HCT116 (cell line): ENCODE results near the gene ACCS.

Experiments used
- EZH2 ChIP-seq: fragments of 200-600 bp; sonication (generic); IDR thresholded peaks from 2 replicates; pipeline ENCODE4 v1.6.1; 2017; ENCODE audit warnings: antibody characterized with exemption, mixed run types
- EZH2phosphoT487 ChIP-seq: fragments of 200-600 bp; IDR thresholded peaks from 2 replicates; pipeline ENCODE4 v1.6.1; 2018; ENCODE audit warnings: antibody characterized with exemption, borderline replicate concordance
- JUND ChIP-seq: IDR thresholded peaks from 2 replicates; pipeline ENCODE4 v1.6.1; 2012
- POLR2A ChIP-seq: IDR thresholded peaks from 2 replicates; pipeline ENCODE4 v1.7.0; 2011; ENCODE audit warnings: borderline replicate concordance; ENCODE audit not compliant: insufficient read depth, insufficient read length; ENCODE audit errors: extremely low read depth
- POLR2AphosphoS5 ChIP-seq: IDR thresholded peaks from 2 replicates; pipeline ENCODE4 v1.6.1; 2011; ENCODE audit warnings: mild to moderate bottlenecking, low read depth, low read length, moderate library complexity
- RAD21 ChIP-seq: IDR thresholded peaks from 2 replicates; pipeline ENCODE4 v1.6.1; 2012; ENCODE audit warnings: low read depth, mild to moderate bottlenecking
- REST ChIP-seq: IDR thresholded peaks from 2 replicates; pipeline ENCODE4 v1.6.1; 2012; ENCODE audit warnings: low read depth
- SIN3A ChIP-seq: IDR thresholded peaks from 2 replicates; pipeline ENCODE4 v1.6.1; 2012; ENCODE audit warnings: low read depth
- SP1 ChIP-seq: IDR thresholded peaks from 2 replicates; pipeline ENCODE4 v1.6.1; 2012; ENCODE audit warnings: low read depth
- TCF7L2 ChIP-seq: IDR thresholded peaks from 2 replicates; pipeline ENCODE4 v1.7.0; 2011; ENCODE audit warnings: borderline replicate concordance, inconsistent platforms; ENCODE audit not compliant: insufficient read depth, insufficient read length; ENCODE audit errors: extremely low read depth
- YY1 ChIP-seq: IDR thresholded peaks from 2 replicates; pipeline ENCODE4 v1.6.1; 2011; ENCODE audit warnings: low read length, low read depth, moderate library complexity, mild to moderate bottlenecking; ENCODE audit not compliant: insufficient replicate concordance; ENCODE audit errors: extremely low read depth
- ZBTB33 ChIP-seq: IDR thresholded peaks from 2 replicates; pipeline ENCODE4 v1.6.1; 2011; ENCODE audit warnings: mild to moderate bottlenecking, low read length, moderate library complexity; ENCODE audit not compliant: insufficient replicate concordance; ENCODE audit errors: extremely low read depth
- TF ChIP-seq, protein P1 (sequence below), 3 experiments: fragments of 200-600 bp in 1 of 3; sonication (generic) in 1 of 3; IDR thresholded peaks in 2 of 3; conservative IDR thresholded peaks in 1 of 3; 2 replicates each; pipeline ENCODE4 v1.5.1; 2012 to 2017; ENCODE audit warnings: low read depth in 2 of 3, low read length in 2 of 3, antibody characterized with exemption in 1 of 3, borderline replicate concordance in 1 of 3, control low read depth in 1 of 3, mild to moderate bottlenecking in 1 of 3, mixed read lengths in 1 of 3, mixed run types in 1 of 3, moderate library complexity in 1 of 3; ENCODE audit not compliant: insufficient read depth in 1 of 3
- TF ChIP-seq, protein P2 (sequence below): IDR thresholded peaks from 2 replicates; pipeline ENCODE4 v1.6.1; 2012

GRCh38 chr11:44113572-44113971 is 47.5 kb downstream of the ACCS start:
- TF ChIP-seq POLR2AphosphoS5 (no peak), POLR2A (no peak), SIN3A (no peak), TCF7L2 (no peak), JUND (no peak), ZBTB33 (no peak), RAD21 (no peak), REST (no peak), EZH2phosphoT487 (no peak), YY1 (no peak), EZH2 (no peak), SP1 (no peak)
- TF ChIP-seq, protein P1, sequence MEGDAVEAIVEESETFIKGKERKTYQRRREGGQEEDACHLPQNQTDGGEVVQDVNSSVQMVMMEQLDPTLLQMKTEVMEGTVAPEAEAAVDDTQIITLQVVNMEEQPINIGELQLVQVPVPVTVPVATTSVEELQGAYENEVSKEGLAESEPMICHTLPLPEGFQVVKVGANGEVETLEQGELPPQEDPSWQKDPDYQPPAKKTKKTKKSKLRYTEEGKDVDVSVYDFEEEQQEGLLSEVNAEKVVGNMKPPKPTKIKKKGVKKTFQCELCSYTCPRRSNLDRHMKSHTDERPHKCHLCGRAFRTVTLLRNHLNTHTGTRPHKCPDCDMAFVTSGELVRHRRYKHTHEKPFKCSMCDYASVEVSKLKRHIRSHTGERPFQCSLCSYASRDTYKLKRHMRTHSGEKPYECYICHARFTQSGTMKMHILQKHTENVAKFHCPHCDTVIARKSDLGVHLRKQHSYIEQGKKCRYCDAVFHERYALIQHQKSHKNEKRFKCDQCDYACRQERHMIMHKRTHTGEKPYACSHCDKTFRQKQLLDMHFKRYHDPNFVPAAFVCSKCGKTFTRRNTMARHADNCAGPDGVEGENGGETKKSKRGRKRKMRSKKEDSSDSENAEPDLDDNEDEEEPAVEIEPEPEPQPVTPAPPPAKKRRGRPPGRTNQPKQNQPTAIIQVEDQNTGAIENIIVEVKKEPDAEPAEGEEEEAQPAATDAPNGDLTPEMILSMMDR (IDR thresholded peaks at IDR 0.05 in 2 of 3, conservative IDR thresholded peaks at IDR 0.05 in 1 of 3; ENCODE audit: borderline replicate concordance in 1 of 3, insufficient read depth in 1 of 3, low read depth in 2 of 3, low read length in 2 of 3), result no peak
- TF ChIP-seq, protein P2, sequence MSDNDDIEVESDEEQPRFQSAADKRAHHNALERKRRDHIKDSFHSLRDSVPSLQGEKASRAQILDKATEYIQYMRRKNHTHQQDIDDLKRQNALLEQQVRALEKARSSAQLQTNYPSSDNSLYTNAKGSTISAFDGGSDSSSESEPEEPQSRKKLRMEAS, result no peak
